Neuronal stem cell (in vitro differentiated cells): ENCODE measurements around the gene ACTN4.

ENCODE experiments used
- DNase-seq: peaks from one replicate; pipeline ENCODE4 v3.0.0-alpha.2; 2013; ENCODE audit warnings: low spot score
- H2AFZ ChIP-seq: one replicate; pipeline ENCODE4 v1.6.1; 2013; ENCODE audit warnings: mild to moderate bottlenecking, low read length, inconsistent platforms
- H2AK5ac ChIP-seq: 2 replicates; pipeline ENCODE4 v1.6.1; 2013; ENCODE audit warnings: low read depth, mild to moderate bottlenecking, inconsistent platforms, low read length, moderate library complexity, mixed read lengths
- H2BK120ac ChIP-seq: 2 replicates; pipeline ENCODE4 v1.6.1; 2013; ENCODE audit warnings: low read depth, mild to moderate bottlenecking, inconsistent platforms, low read length, moderate library complexity, mixed read lengths
- H2BK12ac ChIP-seq: one replicate; pipeline ENCODE4 v1.6.1; 2013; ENCODE audit warnings: low read length, inconsistent platforms
- H2BK15ac ChIP-seq: 2 replicates; pipeline ENCODE4 v1.6.1; 2013; ENCODE audit warnings: mild to moderate bottlenecking, low read length, inconsistent platforms, mixed read lengths
- H2BK5ac ChIP-seq: one replicate; pipeline ENCODE4 v1.6.1; 2013; ENCODE audit warnings: inconsistent platforms, mild to moderate bottlenecking, low read length, moderate library complexity
- H3K14ac ChIP-seq: one replicate; pipeline ENCODE4 v1.6.1; 2013; ENCODE audit warnings: low read length, inconsistent platforms
- H3K18ac ChIP-seq: 2 replicates; pipeline ENCODE4 v1.6.1; 2013; ENCODE audit warnings: low read length, inconsistent platforms
- H3K23ac ChIP-seq: 2 replicates; pipeline ENCODE4 v1.6.1; 2013; ENCODE audit warnings: low read depth, mild to moderate bottlenecking, mixed read lengths, low read length, inconsistent platforms; ENCODE audit not compliant: poor library complexity
- H3K27ac ChIP-seq: replicated peaks from 3 replicates; pipeline ENCODE4 v1.5.1; 2013; ENCODE audit warnings: low read length, inconsistent platforms
- H3K27me3 ChIP-seq, 3 experiments: 2 replicates each; pipeline ENCODE4 v1.6.1; 2013; ENCODE audit warnings: low read length in 3 of 3, mild to moderate bottlenecking in 2 of 3, inconsistent platforms in 1 of 3, low read depth in 1 of 3, mixed read lengths in 1 of 3, moderate library complexity in 1 of 3; ENCODE audit not compliant: control insufficient read depth in 3 of 3, insufficient read depth in 3 of 3
- H3K36me3 ChIP-seq, 2 donors: replicated peaks in 1 of 2; 2 replicates each; pipeline ENCODE4 v1.6.1; 2013; ENCODE audit warnings: low read length in 2 of 2; ENCODE audit not compliant: control insufficient read depth in 2 of 2, insufficient read depth in 2 of 2
- H3K4ac ChIP-seq: 2 replicates; pipeline ENCODE4 v1.6.1; 2013; ENCODE audit warnings: inconsistent platforms, mild to moderate bottlenecking, low read length, moderate library complexity
- H3K4me1 ChIP-seq, 2 donors: 1 replicate in 1 of 2; 2 replicates in 1 of 2; pipeline ENCODE4 v1.6.1; 2013; ENCODE audit warnings: low read length in 2 of 2, low read depth in 1 of 2; ENCODE audit not compliant: control insufficient read depth in 2 of 2, insufficient read depth in 1 of 2
- H3K4me2 ChIP-seq: one replicate; pipeline ENCODE4 v1.6.1; 2013; ENCODE audit warnings: mild to moderate bottlenecking, low read length, inconsistent platforms; ENCODE audit not compliant: insufficient read depth, poor library complexity, severe bottlenecking
- H3K4me3 ChIP-seq, 2 donors: 2 replicates each; pipeline ENCODE4 v1.5.1; 2013; ENCODE audit warnings: low read length in 2 of 2, mild to moderate bottlenecking in 2 of 2, inconsistent platforms in 1 of 2, moderate library complexity in 1 of 2
- H3K79me1 ChIP-seq: one replicate; pipeline ENCODE4 v1.6.1; 2013; ENCODE audit warnings: low read depth, mild to moderate bottlenecking, inconsistent platforms, low read length, moderate library complexity
- H3K9ac ChIP-seq: one replicate; pipeline ENCODE4 v1.6.1; 2013; ENCODE audit warnings: mild to moderate bottlenecking, low read depth, low read length, inconsistent platforms; ENCODE audit not compliant: poor library complexity
- H3K9me3 ChIP-seq, 2 donors: replicated peaks in 1 of 2; 2 replicates each; pipeline versions ENCODE3 to v1.6.1; 2013; ENCODE audit warnings: low read length in 2 of 2, mild to moderate bottlenecking in 2 of 2, inconsistent platforms in 1 of 2, low read depth in 1 of 2, mixed read lengths in 1 of 2, moderate library complexity in 1 of 2; ENCODE audit not compliant: control insufficient read depth in 2 of 2, insufficient read depth in 1 of 2
- H4K8ac ChIP-seq: one replicate; pipeline ENCODE4 v1.6.1; 2013; ENCODE audit warnings: low read depth, mild to moderate bottlenecking, inconsistent platforms, low read length, moderate library complexity
- H4K91ac ChIP-seq: one replicate; pipeline ENCODE4 v1.6.1; 2013; ENCODE audit warnings: low read length, low read depth, mild to moderate bottlenecking, inconsistent platforms; ENCODE audit not compliant: poor library complexity
- WGBS, 2 donors: extraction: QIAGEN DNeasy Blood & Tissue Kit; methylation state at CpG; one replicate each; pipeline ENCODE4 v1.1.7; 2013; ENCODE audit warnings: missing lambda C conversion rate in 2 of 2, mixed read lengths in 1 of 2; ENCODE audit not compliant: insufficient read length in 2 of 2, insufficient replicate concordance in 1 of 2; ENCODE audit errors: extremely low coverage in 2 of 2; 5-methylcytosine and 5-hydroxymethylcytosine counted together

Gene ACTN4

DNA sequence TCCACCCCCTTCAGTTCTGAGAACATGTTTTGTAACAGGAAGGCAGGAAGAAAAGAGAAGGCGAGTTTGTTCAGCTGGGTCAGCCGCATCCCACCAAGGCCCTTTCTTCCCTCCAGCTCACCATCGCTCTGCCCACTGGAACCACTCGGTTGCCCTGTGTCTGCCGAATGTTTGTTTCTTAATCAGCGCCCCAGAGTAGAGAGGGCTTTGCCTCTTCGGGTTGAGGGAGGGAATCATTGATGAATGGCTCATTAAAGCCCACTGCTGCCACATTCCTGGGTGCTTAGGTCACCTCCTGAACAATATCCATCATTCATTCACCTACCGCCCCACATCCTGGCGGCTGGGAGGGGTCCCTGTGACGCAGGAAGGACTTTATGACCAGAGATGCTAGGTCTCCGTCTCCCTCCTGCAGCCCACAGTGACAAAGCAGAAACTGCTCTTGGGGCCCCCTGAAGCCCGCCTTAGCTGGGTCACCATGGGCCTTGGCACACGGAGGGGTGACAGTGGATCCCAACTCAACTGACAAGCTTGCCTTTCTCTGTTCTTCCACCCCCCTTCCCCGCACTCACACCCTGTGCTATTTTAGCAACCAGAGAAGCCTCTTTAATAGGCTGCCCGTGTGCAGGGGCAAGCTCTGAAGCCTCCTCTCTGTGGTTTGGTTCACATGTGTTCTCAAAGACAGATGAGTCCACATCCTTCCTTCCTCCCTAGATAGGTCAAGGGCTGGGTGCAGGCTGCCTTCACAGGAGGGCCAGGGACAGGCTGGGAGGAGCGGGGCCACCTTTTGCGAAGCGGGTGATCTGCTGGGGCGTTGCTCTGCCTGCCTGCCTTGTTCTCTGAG, 46.2 kb downstream of the ACTN4 start:
- Histone ChIP-seq H3K27ac (peak overlapping the region; percentile 99), H2BK15ac (peak overlapping the region; percentile 41), H2BK120ac (peak overlapping the region; percentile 74), H3K18ac (peak overlapping the region; percentile 62), H3K23ac (no peak overlapping the region), H3K4me1 (peaks cover 29 to 41% of the 10 kb centered on the region in 2 donors), H3K14ac (no peak overlapping the region), H3K27me3 (no peaks in the 10 kb centered on the region), H4K8ac (no peak overlapping the region), H2AK5ac (peak overlapping the region; percentile 59), H3K9ac (peak overlapping the region; percentile 87), H3K79me1 (peaks cover 16% of the 10 kb centered on the region), H3K9me3 (no peaks in the 10 kb centered on the region), H2BK12ac (peak overlapping the region; percentile 53), H3K4me2 (peak overlapping the region; percentile 45), H4K91ac (peak overlapping the region; percentile 31), H3K4ac (peak overlapping the region; percentile 91), H3K36me3 (peaks cover 2 to 41% of the 10 kb centered on the region in 2 donors), H3K4me3 (no peak overlapping the region), H2BK5ac (peak overlapping the region; percentile 97), H2AFZ (peak overlapping the region; percentile 27)
- WGBS, 2 donors, result no CpG with 5 or more reads among the region's 19 CpGs
- DNase-seq, result peak; percentile 89

DNA sequence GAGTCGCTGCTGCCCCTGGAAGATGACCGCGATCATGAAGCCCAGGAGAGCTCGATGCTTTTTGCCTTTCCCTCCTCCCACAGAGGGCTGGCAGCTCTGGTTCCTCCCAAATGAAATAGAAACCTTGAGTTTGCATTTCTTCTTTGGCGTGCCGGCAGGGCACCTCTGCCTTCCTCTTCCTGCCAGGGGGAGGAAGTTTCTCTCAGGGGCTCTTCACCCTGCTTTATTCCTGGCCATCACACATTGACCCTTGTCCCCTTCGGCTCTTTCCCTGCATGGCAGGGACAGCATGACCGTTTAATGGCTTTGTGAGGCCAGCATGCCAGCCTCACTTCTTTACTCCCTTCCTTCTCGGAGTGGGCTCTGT, 47.9 kb downstream of the ACTN4 start:
- no peak overlapping the region for H4K8ac ChIP-seq
- H2AK5ac ChIP-seq, result peak overlapping the region; percentile 73
- DNase-seq, result no peak
- no peak overlapping the region for H2BK15ac ChIP-seq
- no peaks in the 10 kb centered on the region for H3K9me3 ChIP-seq
- H3K14ac ChIP-seq, result peak overlapping the region; percentile 78
- H3K4me2 ChIP-seq, result no peak overlapping the region
- H3K27me3 ChIP-seq, result no peaks in the 10 kb centered on the region
- H4K91ac ChIP-seq, result no peak overlapping the region
- no peak overlapping the region for H2BK5ac ChIP-seq
- H2AFZ ChIP-seq, result no peak overlapping the region
- H3K23ac ChIP-seq, result no peak overlapping the region
- H2BK12ac ChIP-seq, result peak overlapping the region; percentile 24
- peak overlapping the region; percentile 55 for H3K18ac ChIP-seq
- no peak overlapping the region for H3K4me3 ChIP-seq
- H2BK120ac ChIP-seq, result no peak overlapping the region
- peaks cover 4 to 35% of the 10 kb centered on the region in 2 donors for H3K36me3 ChIP-seq
- no CpG with 5 or more reads among the region's 9 CpGs for WGBS, 2 donors
- H3K9ac ChIP-seq, result no peak overlapping the region
- H3K4ac ChIP-seq, result no peak overlapping the region
- H3K4me1 ChIP-seq, result peaks cover 36 to 52% of the 10 kb centered on the region in 2 donors
- H3K27ac ChIP-seq, result no peak overlapping the region
- peaks cover 19% of the 10 kb centered on the region for H3K79me1 ChIP-seq

DNA sequence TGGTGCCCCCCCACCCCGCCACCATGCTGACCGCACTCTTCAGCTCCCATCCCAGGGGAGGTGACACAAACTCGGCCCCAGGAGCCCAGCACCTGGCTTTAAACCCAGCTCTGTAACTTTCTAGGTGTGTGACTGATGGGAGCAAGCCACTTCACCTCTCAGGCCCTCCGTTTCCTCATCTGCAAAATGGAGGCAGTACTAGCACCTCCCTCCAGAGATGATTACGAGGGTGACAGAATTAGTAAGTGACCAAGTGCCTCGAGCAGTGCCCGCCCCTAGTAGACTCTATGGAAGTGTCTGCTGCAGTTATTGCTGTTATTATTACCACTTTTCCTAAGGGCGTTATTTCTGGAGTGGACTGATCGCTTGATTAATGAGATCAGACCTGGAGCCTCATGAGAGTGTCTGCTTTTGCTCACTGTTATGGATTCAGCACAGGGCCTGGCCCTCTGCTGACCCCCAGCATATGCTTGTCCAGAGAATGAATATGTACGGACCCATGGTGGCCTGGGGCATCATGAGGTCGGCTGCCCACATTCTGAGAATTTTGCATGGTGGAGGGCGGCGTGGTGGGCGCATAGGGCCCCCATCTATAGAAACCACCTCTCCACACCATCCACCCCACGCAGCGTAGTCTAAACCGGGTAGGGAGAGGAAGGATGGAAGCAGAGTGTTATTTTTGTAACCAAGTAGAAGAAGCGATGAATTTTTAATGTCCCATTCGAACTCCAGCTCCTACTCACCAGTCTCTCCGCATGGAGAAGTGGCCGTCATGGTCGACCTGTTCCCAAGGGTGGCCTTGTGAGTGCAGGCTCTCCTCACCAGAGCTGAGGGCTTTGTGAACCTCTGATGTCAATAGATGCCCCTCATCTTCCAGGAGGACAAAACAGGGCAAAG, 48.6 kb downstream of the ACTN4 start:
- Histone ChIP-seq H2AK5ac (no peak overlapping the region), H2BK15ac (no peak overlapping the region), H3K27ac (no peak overlapping the region), H3K4me1 (peaks cover 36 to 55% of the 10 kb centered on the region in 2 donors), H3K18ac (peak overlapping the region; percentile 3), H3K27me3 (no peaks in the 10 kb centered on the region), H3K9ac (no peak overlapping the region), H2AFZ (no peak overlapping the region), H3K4me3 (no peak overlapping the region), H2BK120ac (no peak overlapping the region), H3K79me1 (peaks cover 22% of the 10 kb centered on the region), H2BK12ac (no peak overlapping the region), H4K91ac (no peak overlapping the region), H3K14ac (no peak overlapping the region), H4K8ac (no peak overlapping the region), H3K23ac (no peak overlapping the region), H3K36me3 (peaks cover 11 to 42% of the 10 kb centered on the region in 2 donors), H3K4ac (no peak overlapping the region), H3K4me2 (no peak overlapping the region), H3K9me3 (no peaks in the 10 kb centered on the region), H2BK5ac (no peak overlapping the region)
- WGBS, 2 donors, result no CpG with 5 or more reads among the region's 22 CpGs
- no peak for DNase-seq

DNA sequence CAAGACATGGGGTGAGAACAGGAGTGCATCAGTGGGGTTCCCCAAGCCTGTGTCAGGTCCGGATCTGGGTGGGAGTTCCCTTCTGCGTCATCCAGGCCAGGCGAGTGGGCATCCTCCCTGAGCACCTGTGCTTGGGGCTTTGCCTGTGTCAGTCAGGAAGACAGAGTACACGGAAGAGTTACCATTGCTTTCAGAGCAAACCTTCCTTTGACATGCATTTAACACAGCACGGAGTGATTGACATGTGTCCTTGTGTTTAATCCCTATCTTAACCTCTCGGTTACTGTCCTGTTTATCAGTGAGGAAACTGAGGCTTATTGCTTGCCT, 49.2 kb downstream of the ACTN4 start:
- no peaks in the 10 kb centered on the region for H3K9me3 ChIP-seq
- peaks cover 17 to 48% of the 10 kb centered on the region in 2 donors for H3K36me3 ChIP-seq
- H3K4me1 ChIP-seq, result peaks cover 36 to 57% of the 10 kb centered on the region in 2 donors
- H2BK12ac ChIP-seq, result no peak overlapping the region
- H3K4ac ChIP-seq, result no peak overlapping the region
- H3K9ac ChIP-seq, result no peak overlapping the region
- no peak overlapping the region for H4K8ac ChIP-seq
- no peak overlapping the region for H2BK120ac ChIP-seq
- no peak for DNase-seq
- no CpG with 5 or more reads among the region's 6 CpGs for WGBS, 2 donors
- H3K18ac ChIP-seq, result no peak overlapping the region
- no peak overlapping the region for H3K4me2 ChIP-seq
- H3K4me3 ChIP-seq, result no peak overlapping the region
- H3K23ac ChIP-seq, result no peak overlapping the region
- no peak overlapping the region for H4K91ac ChIP-seq
- no peak overlapping the region for H3K27ac ChIP-seq
- H2AFZ ChIP-seq, result no peak overlapping the region
- H2BK15ac ChIP-seq, result no peak overlapping the region
- no peak overlapping the region for H2AK5ac ChIP-seq
- no peaks in the 10 kb centered on the region for H3K27me3 ChIP-seq
- H3K14ac ChIP-seq, result no peak overlapping the region
- H3K79me1 ChIP-seq, result peaks cover 25% of the 10 kb centered on the region
- no peak overlapping the region for H2BK5ac ChIP-seq
